Cerebellar cortex (tissue), 1 donor: ENCODE measurements around the gene ADGRL3.

ENCODE experiments used
- DNase-seq: peaks from one replicate; pipeline ENCODE4 v3.0.0-alpha.2; 2015; ENCODE audit warnings: low spot score

Gene ADGRL3

GRCh38 chr4:61277785-61278760 lies 77.9 kb downstream of the ADGRL3 start:
- DNase-seq, result peak; percentile 73

- no peak for DNase-seq
Measured at GRCh38 chr4:61292322-61292721, 92.2 kb downstream of the ADGRL3 start.

- no peak for DNase-seq
Measured at GRCh38 chr4:61293707-61294400, 93.7 kb downstream of the ADGRL3 start.

- no peak for DNase-seq
Measured at GRCh38 chr4:61294936-61295335, 94.8 kb downstream of the ADGRL3 start.

GRCh38 chr4:61296144-61296543 lies 96.0 kb downstream of the ADGRL3 start:
- no peak for DNase-seq

DNA sequence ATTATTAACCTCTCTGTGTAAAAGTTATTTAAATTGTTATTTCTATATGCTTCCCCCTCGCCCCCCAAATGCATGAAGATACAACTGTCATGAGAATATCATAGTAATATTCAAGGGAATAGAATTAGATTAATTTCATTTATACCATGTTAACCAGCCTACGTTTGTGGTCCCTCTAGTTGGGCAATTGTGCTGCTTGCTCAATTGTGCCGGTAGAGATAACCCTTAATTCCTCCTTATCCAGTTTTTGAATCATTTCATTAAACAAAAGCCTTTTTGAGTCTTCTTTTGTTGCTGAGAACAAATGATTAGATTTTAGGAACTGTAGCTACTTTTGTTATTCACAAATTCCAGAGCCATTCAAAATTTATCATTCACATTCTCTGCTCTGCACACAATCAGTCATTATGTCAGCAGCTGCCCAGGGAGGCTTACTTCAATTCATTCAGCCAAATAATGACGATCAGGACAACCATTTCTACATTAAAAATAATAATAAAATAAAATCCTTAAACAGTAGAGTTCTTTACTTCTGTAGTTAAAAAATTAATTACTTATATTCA lies 98.1 kb downstream of the ADGRL3 start:
- no peak for DNase-seq

GRCh38 chr4:61299316-61299715 lies 99.2 kb downstream of the ADGRL3 start:
- no peak for DNase-seq

- DNase-seq, result no peak
Measured at GRCh38 chr4:61300266-61300844, 100.2 kb downstream of the ADGRL3 start.

DNA sequence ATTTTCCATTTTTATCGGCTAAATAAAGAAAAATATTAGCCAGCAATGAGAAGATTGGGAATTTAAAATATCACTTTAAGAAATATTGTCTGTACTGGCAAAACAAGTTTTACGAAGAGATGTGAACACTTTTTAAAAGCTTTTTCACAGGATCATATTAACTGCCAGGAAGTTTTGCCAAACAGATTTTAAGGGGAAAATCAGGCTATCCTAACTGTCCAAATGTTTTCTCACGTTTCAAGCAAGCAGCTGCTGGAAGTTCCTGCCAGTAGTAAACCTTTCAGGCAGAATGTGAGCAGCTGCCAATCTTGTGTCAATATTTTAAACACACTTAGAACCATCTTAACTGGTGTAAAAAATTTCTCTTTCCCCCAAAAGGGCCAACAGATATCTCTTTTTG lies 101.1 kb downstream of the ADGRL3 start:
- DNase-seq, result no peak

DNA sequence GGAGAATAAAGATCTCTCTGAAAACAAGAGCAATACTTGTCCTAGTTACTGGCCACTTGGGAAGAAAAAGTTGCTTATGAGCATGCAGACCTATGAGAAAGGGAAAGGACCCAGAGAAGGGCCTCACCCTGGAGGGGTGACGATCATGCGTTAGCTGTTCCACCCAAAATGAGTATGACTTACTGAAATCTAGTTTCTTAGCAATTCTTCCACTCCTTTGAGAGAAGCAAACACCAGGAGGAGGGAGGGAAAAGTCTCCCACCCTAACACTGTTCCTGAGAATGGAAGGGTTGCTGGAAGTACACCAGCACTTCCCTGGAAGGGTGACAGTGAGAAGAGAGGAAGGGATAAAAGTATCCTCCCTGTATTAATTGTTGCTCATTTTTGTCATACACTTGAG lies 107.9 kb downstream of the ADGRL3 start:
- no peak for DNase-seq

DNA sequence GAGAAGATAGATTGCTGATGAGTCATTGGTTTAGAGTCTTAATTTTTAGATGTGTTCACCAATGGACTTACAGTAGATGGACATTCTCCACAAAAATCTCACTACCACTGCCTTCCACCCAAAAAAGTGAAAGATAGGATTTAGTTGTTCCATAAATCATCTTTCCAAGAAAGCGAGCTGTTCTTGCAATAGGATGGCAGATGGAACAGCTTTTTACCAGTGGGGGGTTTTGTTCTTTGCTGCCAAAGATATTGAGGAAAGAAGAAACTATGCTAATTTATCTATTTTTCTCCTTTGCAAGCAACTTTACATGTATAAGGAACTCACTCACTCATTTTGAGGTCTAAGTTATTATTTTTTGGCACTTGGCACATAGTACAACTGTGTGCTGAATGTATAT lies 109.5 kb downstream of the ADGRL3 start:
- DNase-seq, result peak; percentile 61

DNA sequence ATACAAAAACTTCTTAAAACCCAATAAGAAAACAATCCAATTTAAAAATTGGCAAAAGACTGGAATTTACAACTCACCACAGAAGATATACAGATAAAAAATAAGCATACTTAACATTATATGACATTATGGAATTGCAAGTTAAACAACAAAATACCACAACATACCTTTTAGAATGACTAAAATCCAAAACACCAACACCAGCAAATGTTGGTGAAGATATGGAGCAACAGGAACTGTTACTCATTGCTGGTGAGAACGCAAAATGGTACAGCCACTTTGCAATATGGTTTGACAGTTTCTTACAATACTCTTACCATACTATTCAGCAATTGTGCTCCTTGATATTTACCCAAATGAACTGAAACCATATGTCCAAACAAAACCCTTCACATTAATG lies 112.4 kb downstream of the ADGRL3 start:
- DNase-seq, result no peak

- no peak for DNase-seq
Measured at GRCh38 chr4:61318431-61318830, 118.3 kb downstream of the ADGRL3 start.

GRCh38 chr4:61319156-61319555 lies 119.0 kb downstream of the ADGRL3 start:
- no peak for DNase-seq

GRCh38 chr4:61320154-61320553 lies 120.0 kb downstream of the ADGRL3 start:
- no peak for DNase-seq

GRCh38 chr4:61320631-61321030 lies 120.5 kb downstream of the ADGRL3 start:
- DNase-seq, result no peak

DNA sequence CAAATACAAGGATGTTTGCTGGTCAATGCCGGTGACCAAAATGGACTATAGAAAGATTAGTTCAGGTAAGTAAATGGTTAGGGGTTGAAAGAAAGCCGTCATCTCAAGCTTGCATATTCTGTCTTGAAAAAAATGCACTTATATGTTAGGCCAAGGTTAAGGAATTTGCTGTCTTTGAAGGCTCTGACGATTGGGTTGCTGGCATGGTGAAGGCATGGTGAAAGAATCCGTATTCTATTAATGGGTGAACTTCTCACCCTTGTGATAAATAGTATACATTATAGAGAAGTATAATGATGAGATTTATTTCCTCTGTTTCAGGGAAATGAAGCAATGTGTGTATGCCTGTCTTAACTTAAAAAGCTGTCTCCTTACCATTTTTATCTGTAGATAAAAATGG lies 132.6 kb downstream of the ADGRL3 start:
- DNase-seq, result no peak

GRCh38 chr4:61333490-61333889 lies 133.4 kb downstream of the ADGRL3 start:
- DNase-seq, result no peak

DNA sequence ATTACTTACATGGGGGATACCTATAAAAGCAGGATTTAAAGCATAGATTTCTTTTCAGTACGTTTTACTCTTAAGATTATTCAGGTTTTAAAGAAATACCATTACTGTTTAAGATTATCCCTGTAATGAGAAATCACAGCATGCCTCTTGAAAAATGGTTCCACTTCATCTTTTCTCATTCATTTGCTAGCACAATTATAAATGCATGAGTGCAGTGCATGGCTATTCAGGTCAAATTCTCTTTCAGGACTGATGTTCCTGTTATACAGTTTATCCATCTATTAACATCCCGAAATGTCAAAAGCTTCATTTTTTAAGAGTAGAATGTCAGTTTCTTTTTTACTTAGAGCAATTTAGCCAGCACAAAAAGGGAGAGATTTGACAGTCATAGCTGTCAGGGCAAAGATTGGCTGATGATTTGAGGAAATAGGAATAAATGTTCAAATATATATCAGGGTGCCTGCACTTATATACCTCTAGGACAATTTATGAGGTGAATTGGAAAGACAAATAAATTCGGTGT lies 135.2 kb downstream of the ADGRL3 start:
- peak; percentile 30 for DNase-seq

GRCh38 chr4:61336488-61336887 lies 136.4 kb downstream of the ADGRL3 start:
- DNase-seq, result peak; percentile 60

GRCh38 chr4:61336916-61337315 lies 136.8 kb downstream of the ADGRL3 start:
- no peak for DNase-seq

GRCh38 chr4:61342061-61342460 lies 141.9 kb downstream of the ADGRL3 start:
- DNase-seq, result no peak
